HCT116 (cell line): ENCODE results near the gene NKX6-1. TPM values are rescaled to one million over a fixed set of nuclear protein-coding genes. Genes with fewer than 3 reads are reported as not detected.

Source experiments
- total RNA-seq: library from RNA; stranded (reverse); gene quantifications from one replicate; pipeline ENCODE4 v1.2.1, GENCODE V29; 2021; ENCODE audit not compliant: unreplicated experiment

Gene NKX6-1
- total RNA-seq, 1 experiment from 2014 or later, result 4.2 TPM

Other genes starting within 250 kb of the NKX6-1 start
- 14.6 TPM for gene CDS1, start 83.8 kb upstream of the NKX6-1 start, total RNA-seq